OCI-LY3 (cell line): Measurements from ENCODE around the gene PIEZO1.

ENCODE experiments used
- H2AFZ ChIP-seq: fragments of 200-600, 300-600 bp; shearing (Covaris generic); 2 replicates; pipeline ENCODE4 v1.6.0; 2014; ENCODE audit warnings: antibody characterized with exemption, low read depth, low read length
- H3K27ac ChIP-seq: fragments of 200-600, 300-600 bp; sonication (generic); 2 replicates; pipeline ENCODE4 v1.5.1; 2014; ENCODE audit warnings: mild to moderate bottlenecking, low read length, moderate library complexity, mixed read lengths
- H3K27me3 ChIP-seq: fragments of 200-600, 300-600 bp; sonication (generic); 2 replicates; pipeline ENCODE4 v1.6.1; 2014; ENCODE audit warnings: low read depth, low read length, mixed read lengths
- H3K36me3 ChIP-seq: fragments of 200-600, 300-600 bp; sonication (generic); replicated peaks from 2 replicates; pipeline ENCODE3; 2014; ENCODE audit warnings: low read depth, low read length, mixed read lengths
- H3K4me1 ChIP-seq: fragments of 300-600, 200-600 bp; sonication (generic); 2 replicates; pipeline ENCODE4 v1.6.1; 2014; ENCODE audit warnings: low read length, mixed read lengths
- H3K4me2 ChIP-seq: fragments of 200-600, 300-600 bp; sonication (generic); 2 replicates; pipeline ENCODE4 v1.6.1; 2014; ENCODE audit warnings: low read length, mixed read lengths
- H3K4me3 ChIP-seq: fragments of 300-600, 200-600 bp; sonication (generic); 2 replicates; pipeline ENCODE4 v1.5.1; 2014; ENCODE audit warnings: antibody characterized with exemption, mild to moderate bottlenecking, low read length, moderate library complexity
- H3K79me2 ChIP-seq: fragments of 300-600, 200-600 bp; shearing (Covaris generic); 2 replicates; pipeline ENCODE4 v1.6.1; 2014; ENCODE audit warnings: mild to moderate bottlenecking, low read length, mixed read lengths
- H3K9ac ChIP-seq: fragments of 300-600, 200-600 bp; shearing (Covaris generic); 2 replicates; pipeline ENCODE4 v1.6.0; 2014; ENCODE audit warnings: mild to moderate bottlenecking, low read length, moderate library complexity
- H3K9me3 ChIP-seq: fragments of 200-600, 300-600 bp; shearing (Covaris generic); 2 replicates; pipeline ENCODE4 v1.6.1; 2014; ENCODE audit warnings: low read length, mixed read lengths; ENCODE audit not compliant: insufficient read depth
- H4K20me1 ChIP-seq: fragments of 200-600, 300-600 bp; sonication (generic); 2 replicates; pipeline ENCODE4 v1.6.1; 2016; ENCODE audit warnings: low read length, mixed read lengths; ENCODE audit not compliant: insufficient read depth
- CTCF ChIP-seq: fragments of 200-600, 300-600 bp; sonication (generic); IDR thresholded peaks from 2 replicates; pipeline ENCODE4 v1.5.1; 2014; ENCODE audit warnings: antibody characterized with exemption, low read length, low read depth
- EZH2phosphoT487 ChIP-seq: fragments of 200-600 bp; shearing (Covaris generic); IDR thresholded peaks from 2 replicates; pipeline ENCODE4 v1.6.1; 2018; ENCODE audit warnings: antibody characterized with exemption, mixed run types, low read depth

PIEZO1 gene

GRCh38 chr16:88678224-88678979 is 106.6 kb downstream of the PIEZO1 start:
- no peaks in the 10 kb centered on the region for H3K27me3 ChIP-seq
- no peak overlapping the region for H3K9ac ChIP-seq
- no peaks in the 10 kb centered on the region for H3K36me3 ChIP-seq
- H3K4me1 ChIP-seq, result peaks cover 20% of the 10 kb centered on the region
- H3K79me2 ChIP-seq, result no peaks in the 10 kb centered on the region
- H3K9me3 ChIP-seq, result no peaks in the 10 kb centered on the region
- H4K20me1 ChIP-seq, result no peaks in the 10 kb centered on the region
- no peak overlapping the region for H3K27ac ChIP-seq
- H2AFZ ChIP-seq, result no peak overlapping the region
- no peak overlapping the region for H3K4me3 ChIP-seq
- H3K4me2 ChIP-seq, result no peak overlapping the region
- TF ChIP-seq EZH2phosphoT487, result no peak
- no peak for TF ChIP-seq CTCF

- no peak overlapping the region for H2AFZ ChIP-seq
- TF ChIP-seq EZH2phosphoT487 (no peak), CTCF (no peak)
- no peaks in the 10 kb centered on the region for H3K36me3 ChIP-seq
- no peak overlapping the region for H3K4me2 ChIP-seq
- H4K20me1 ChIP-seq, result no peaks in the 10 kb centered on the region
- peaks cover 20% of the 10 kb centered on the region for H3K4me1 ChIP-seq
- H3K9ac ChIP-seq, result no peak overlapping the region
- H3K27me3 ChIP-seq, result no peaks in the 10 kb centered on the region
- no peaks in the 10 kb centered on the region for H3K9me3 ChIP-seq
- H3K79me2 ChIP-seq, result no peaks in the 10 kb centered on the region
- H3K27ac ChIP-seq, result no peak overlapping the region
- H3K4me3 ChIP-seq, result no peak overlapping the region
These were observed 107.3 kb downstream of the PIEZO1 start for GRCh38 chr16:88677721-88678120.

- H3K4me3 ChIP-seq, result no peak overlapping the region
- no peak overlapping the region for H3K27ac ChIP-seq
- no peaks in the 10 kb centered on the region for H3K36me3 ChIP-seq
- H3K4me1 ChIP-seq, result peaks cover 11% of the 10 kb centered on the region
- no peak overlapping the region for H3K4me2 ChIP-seq
- H3K9me3 ChIP-seq, result no peaks in the 10 kb centered on the region
- no peak for TF ChIP-seq EZH2phosphoT487
- TF ChIP-seq CTCF, result no peak
- no peak overlapping the region for H3K9ac ChIP-seq
- H2AFZ ChIP-seq, result no peak overlapping the region
- no peaks in the 10 kb centered on the region for H3K27me3 ChIP-seq
- H4K20me1 ChIP-seq, result no peaks in the 10 kb centered on the region
- no peaks in the 10 kb centered on the region for H3K79me2 ChIP-seq
These were observed 108.3 kb downstream of the PIEZO1 start for GRCh38 chr16:88676502-88677242.

- H3K4me1 ChIP-seq, result no peaks in the 10 kb centered on the region
- H3K36me3 ChIP-seq, result peaks cover under 1% of the 10 kb centered on the region
These were observed 111.2 kb downstream of the PIEZO1 start for GRCh38 chr16:88673716-88674379.

More at GRCh38 chr16:88673716-88674379, 111.2 kb downstream of the PIEZO1 start:
- Histone ChIP-seq H3K79me2 (no peaks in the 10 kb centered on the region), H3K9ac (no peak overlapping the region), H3K9me3 (no peaks in the 10 kb centered on the region), H4K20me1 (no peaks in the 10 kb centered on the region), H2AFZ (no peak overlapping the region), H3K27ac (no peak overlapping the region), H3K27me3 (no peaks in the 10 kb centered on the region), H3K4me3 (no peak overlapping the region), H3K4me2 (no peak overlapping the region)
- TF ChIP-seq EZH2phosphoT487 (no peak), CTCF (no peak)
